COLO829 (cell line): ENCODE measurements around the gene KIF6.
"Not testable (repeated sequence)": the region's sequence is repeated elsewhere in the genome, so short reads cannot be mapped to it uniquely, and the experiment has no call there.

ENCODE experiments used
- DNase-seq: peaks from one replicate; pipeline ENCODE4 v3.0.0; 2012; ENCODE audit warnings: low spot score

The KIF6 gene

DNA sequence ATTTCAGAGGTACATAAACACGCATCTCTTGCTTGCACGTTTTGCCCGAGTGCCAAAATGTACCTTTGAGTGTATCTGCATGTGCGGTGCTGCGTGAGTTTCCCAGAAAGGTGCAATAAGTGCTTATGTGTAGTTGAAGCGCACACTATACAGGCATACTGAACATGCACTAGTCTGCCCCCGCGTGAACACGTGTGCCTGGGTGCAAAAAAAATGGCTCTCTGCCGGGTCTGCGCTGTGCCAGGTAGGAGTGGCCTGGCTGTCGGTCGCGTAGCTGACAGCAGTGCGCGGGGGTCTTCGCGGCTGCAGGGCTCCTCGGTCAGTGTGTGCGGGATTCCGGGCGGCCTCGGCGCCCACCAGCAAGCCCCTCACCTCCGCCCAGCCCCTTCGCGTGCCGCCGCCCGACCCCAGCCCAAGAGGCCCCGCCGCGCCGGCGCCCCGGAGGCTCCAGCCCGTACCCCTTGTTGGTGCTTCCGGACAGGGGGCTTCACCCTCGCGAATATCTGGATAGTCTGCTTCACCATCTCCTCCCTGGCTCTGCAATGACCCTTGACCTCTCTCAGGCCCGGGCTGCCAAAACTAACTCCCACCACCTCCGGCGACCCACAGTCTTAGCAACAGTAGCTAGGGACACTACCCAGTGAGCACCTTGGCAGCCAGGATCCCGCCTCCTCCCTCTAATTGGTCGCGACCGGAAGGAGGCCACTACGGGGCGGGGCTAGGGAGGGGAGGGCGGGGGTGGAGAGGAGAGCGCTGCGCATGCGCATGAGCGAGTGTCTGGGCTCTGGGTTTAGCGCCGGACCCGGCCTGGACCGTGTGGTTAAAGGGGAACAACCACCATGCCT lies at the start of gene KIF6:
Gene KIF6, minus strand, starts transcription at position 622 of the 845 bp plus-strand sequence. Its CDS starts 98 bp downstream, at position 524.
- DNase-seq: peak; percentile 97

- DNase-seq: no peak
Measured at GRCh38 chr6:39773782-39774181, 48.6 kb upstream of the KIF6 start.

GRCh38 chr6:39772559-39773273 lies 47.5 kb upstream of the KIF6 start:
- DNase-seq: no peak

DNA sequence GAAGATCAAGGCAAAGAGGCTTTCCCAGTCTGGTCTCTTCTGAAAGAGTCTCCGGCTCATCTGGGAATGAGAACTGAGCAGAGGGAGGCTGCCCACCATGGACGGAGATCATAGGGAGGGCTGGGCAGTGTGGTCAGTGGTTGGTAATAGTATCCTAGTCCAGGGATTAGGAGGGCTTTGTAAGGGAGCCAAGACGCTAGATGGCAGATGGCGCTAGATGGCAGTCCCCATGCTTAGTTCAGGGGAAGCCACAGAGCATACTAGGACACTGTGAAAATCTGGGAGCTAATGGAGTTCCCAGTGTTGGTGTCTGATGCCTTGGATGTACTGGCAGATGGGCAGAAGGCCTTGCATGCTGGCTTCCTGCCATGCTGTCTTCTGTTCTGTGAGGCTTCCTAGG lies 45.2 kb upstream of the KIF6 start:
- no peak for DNase-seq

DNA sequence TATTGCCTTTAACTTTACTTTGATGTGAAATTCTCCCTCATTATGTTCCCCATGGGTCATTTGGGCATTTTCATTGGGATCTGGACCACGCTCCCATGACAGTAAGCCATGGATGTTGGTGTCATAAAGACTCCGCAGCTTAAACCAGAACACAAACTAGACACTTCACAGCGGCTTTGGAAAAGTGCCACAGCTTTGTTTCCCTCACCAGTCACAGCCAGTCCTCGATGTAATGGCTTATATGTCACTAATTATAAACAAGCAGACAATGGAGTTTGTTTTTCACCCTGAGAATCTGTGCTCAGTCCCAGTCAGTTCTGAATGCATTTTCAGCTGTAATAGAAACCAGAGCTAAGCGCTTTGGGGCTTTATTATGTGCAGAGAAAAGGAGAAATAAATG lies 43.8 kb upstream of the KIF6 start:
- no peak for DNase-seq

GRCh38 chr6:39765508-39766065 lies 40.4 kb upstream of the KIF6 start:
- DNase-seq: peak; percentile 94

DNA sequence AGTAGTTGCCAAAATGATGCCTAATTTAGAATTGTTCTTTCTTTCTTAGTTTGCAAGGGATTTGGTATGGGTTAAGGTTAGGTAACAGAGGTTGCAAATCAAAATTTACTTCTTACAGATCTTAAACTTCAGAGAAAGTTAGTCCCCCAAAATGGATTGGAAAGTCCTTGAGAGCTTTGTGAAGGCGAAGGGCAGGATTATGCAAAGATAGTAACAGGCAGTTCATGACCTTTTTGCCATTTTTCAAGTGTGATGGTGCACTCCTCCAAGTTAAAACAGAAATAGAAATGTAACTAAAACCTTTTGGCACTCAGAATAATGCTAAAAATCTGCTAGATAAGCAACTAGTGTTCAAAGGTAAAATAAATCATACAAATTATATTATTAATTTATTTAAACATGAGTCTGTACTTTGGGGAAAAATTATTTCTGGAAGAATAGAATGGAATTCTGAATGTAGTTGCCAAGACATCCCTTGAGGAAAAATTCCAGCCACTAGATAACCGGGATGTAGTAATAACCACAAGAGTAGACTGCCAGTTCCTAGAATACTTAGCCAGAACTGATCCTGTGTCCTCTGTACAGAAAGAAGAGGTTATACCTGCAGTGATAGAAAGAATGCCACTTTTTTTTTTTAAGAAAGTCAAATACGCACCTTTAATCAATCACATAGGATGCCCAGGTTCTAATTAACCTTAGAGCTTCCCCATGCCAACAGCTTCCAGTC lies 35.2 kb upstream of the KIF6 start:
- no peak for DNase-seq

DNA sequence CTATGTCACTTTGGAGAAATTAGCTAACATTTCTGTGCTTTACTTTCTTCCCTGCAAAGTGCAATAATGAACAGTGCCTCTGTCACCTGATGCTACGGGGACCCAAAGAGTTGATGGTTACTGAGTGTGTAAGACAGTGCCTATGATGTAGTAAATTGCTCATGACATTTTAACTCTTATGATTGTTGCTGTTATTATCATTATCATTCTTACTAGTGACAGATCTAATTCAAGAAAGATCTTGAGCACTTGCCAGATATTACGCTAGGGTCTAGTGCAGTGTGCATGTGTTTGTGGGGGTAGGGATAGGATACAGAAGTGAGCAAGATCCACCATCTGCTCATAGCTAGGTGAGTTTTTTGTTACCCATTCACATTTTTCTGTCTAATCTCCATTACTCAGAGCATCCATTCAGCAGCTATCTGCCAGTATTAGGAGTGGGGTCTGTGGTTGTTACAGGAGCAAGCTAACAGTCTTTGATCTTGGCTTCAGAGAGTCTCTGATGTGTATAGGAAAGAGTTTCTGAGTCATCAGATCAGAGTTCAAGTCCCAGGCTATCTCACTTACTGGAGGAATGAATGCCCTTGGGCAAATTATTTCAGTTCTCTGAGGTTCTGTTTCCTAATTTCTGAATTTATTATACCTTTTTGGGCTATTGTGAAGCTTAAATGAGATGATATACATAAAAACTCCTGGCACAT lies 33.8 kb upstream of the KIF6 start:
- no peak for DNase-seq

DNA sequence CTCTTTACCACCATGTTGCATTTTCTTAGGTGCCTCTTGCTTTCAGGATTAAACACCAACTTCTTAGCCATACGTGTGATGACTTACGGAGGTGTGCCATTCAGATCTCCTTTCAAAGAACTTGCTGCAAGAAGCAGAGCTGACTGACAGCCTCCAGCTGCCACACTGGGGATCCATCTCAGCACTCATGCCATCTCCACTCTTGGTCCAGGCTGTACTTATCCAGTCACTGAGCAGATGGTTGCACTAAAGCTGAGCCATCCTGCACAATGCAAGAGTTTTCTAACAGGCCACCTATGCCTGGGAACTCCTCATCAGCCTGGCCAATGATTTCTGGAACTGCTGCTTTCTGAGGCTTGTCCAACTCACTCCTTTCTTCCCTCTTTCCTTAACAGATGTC lies 31.4 kb upstream of the KIF6 start:
- DNase-seq: no peak

DNA sequence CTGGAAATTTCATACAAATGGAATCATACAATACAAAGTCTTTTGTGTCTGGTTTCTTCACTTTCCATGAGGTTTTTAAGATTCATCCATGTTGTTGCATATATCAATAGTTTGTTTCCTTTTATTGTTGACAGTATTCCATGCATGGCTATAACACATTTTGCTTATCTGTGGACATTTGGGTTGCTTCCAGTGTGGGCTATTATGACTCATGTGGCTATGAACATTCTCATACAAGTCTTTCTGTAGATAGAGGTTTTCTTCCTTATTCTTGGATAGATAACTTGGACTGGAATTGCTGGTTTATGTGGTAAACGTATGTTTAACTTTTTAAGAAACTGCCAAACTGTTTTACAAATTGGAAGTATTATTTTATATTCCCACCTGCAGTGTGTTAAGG lies 30.0 kb upstream of the KIF6 start:
- peak; percentile 36 for DNase-seq

GRCh38 chr6:39754514-39755115 lies 29.4 kb upstream of the KIF6 start:
- no peak for DNase-seq

DNA sequence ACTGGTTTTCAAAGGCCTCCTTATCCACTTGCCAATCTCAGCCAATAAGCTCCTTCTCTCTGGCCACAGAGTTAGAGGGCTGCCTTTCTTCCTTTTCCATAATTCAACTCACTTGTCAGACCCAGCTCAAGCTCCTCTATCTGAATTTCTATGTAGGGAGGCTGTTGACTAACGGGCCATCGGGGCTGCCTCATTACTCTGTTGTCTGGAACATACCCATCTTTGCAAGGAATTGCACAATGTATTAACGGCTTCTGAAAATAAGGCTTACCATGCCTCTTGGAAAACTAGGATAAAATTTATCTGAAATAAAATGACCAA lies 28.5 kb upstream of the KIF6 start:
- DNase-seq: no peak

DNA sequence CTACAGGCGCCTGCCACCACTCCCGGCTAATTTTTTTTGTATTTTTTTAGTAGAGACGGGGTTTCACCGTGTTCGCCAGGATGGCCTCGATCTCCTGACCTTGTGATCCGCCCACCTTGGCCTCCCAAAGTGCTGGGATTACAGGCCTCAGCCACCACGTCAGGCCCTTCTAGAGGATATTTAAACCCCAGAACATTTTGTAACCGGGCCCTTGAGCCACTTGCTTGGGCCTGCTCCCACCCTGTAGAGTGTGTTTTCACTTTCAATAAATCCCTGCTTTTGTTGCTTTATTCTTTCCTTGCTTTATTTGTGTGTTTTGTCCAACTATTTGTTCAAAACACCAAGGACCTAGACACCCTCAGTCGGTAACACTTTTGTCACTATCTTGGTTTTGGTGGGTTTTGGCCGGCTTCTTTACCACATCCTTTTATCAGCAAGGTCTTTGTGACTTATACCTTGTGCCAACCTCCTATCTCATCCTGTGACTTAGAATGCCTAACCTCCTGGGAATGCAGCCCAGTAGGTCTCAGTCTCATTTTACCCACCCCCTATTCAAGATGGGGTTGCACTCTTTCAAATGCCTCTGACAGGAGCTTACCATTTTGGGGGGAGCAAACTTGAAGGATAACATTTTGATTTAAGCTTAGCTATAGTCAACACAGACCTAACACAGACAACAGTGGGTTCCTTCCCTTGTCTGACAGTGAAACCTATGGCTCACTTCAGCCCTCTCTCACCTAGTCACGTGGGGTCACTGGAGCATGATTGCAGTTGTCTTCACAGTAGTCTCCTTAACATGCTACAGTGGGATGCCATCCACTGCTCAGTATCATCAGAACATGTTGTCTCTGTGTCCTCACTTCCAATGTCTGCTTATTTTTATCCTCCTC lies 27.9 kb upstream of the KIF6 start:
- no peak for DNase-seq

DNA sequence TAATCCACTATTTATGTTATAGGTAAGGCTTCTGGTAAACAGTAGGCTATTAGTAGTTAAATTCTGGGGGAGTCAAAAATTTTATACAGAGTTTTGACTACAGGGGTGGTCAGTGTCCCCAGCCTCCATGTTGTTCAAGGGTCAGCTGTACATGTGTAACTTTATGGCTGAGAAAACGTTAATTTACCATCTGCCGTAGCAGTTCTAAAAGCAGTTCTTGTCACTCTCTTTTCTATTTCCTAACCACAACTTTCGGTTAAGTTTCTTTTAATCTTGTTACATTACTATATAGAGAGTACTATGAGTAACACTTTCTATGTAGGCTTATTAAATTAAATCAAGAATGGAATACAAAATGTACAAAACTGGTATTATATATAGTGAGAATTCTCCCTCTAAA lies 21.6 kb upstream of the KIF6 start:
- no peak for DNase-seq

DNA sequence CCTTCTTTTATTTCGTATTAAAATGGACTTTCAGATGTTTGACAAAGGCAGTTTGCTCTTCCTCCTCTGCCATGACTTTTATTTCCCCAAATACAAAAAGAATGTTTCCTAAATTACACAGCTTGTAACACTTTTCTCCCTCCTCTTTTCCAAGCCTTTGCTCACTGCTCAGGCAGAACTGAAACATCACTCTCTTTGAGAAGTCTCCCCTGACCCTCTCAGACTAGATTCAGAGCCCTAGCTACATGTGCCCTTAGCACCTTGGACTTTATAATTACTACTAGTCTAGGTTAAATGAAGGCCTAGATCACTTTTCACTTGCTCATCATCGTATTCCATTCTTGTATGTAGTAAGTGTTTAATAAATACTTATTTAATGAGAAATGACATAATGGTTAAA lies 8.5 kb upstream of the KIF6 start:
- DNase-seq: no peak

- DNase-seq: no peak
Measured at GRCh38 chr6:39731565-39731964, 6.4 kb upstream of the KIF6 start.

DNA sequence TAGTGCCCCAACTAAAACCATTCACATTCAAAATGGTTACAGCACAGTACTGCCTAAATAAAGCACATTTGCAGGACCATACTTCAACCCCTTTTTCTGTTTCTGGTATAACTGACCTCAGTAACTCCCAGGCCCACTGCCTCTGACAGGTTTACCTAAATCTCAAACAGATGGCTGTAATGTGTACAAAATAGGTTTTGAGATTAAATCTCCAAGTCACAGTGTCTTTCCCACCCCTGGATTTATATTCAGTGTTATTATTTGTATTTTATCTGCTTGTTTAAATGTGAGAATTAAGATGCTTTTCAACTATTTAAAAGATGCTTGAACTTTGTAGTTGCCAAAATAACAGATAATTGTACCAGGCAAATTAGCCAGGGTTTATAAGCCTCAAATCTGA lies 4.7 kb upstream of the KIF6 start:
- no peak for DNase-seq

DNA sequence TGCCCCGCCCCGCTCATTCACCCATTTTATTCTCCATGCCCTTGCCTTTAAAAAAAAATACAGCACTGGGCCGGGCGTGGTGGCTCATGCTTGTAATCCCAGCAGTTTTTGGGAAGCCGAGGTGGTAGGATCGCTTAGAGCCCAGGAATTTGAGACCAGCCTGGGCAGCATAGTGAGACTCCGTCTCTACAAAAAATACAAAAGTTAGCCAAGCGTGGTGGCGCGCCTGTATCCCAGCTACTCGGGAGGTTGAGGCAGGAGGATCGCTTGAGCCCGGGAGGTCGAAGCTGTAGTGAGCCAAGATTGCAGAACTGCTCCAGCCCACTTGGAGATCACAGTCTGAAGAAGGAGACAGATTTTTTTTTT lies 407 bp upstream of the KIF6 start:
- DNase-seq: no peak

GRCh38 chr6:39723350-39723749 lies 1.9 kb downstream of the KIF6 start:
- not testable (repeated sequence) for DNase-seq

DNA sequence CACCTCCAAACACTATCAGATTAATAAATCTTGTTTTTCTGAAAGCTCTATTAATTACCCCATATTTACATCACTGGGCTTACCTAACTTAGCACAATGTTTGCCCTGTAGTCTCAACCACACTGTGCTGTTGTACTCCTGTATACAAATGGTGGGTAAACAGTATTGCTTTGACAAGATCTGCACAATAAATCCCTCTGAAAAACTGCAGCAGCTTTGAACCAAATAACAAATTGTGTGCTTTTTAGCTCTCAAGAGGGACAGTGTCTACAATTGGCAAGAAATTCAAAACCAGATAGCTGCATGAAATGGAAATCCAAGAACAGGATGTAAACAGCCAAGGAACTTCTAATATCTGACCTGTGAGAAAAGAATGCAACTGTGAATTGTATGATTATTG lies 10.4 kb downstream of the KIF6 start:
- no peak for DNase-seq
